Measurements from ENCODE around the gene PILRA.
A peak's percentile ranks its signal among the peaks of the same experiment; 100 is the strongest.
"Not testable (repeated sequence)": the region's sequence is repeated elsewhere in the genome, so short reads cannot be mapped to it uniquely, and the experiment has no call there.

PILRA gene

DNA sequence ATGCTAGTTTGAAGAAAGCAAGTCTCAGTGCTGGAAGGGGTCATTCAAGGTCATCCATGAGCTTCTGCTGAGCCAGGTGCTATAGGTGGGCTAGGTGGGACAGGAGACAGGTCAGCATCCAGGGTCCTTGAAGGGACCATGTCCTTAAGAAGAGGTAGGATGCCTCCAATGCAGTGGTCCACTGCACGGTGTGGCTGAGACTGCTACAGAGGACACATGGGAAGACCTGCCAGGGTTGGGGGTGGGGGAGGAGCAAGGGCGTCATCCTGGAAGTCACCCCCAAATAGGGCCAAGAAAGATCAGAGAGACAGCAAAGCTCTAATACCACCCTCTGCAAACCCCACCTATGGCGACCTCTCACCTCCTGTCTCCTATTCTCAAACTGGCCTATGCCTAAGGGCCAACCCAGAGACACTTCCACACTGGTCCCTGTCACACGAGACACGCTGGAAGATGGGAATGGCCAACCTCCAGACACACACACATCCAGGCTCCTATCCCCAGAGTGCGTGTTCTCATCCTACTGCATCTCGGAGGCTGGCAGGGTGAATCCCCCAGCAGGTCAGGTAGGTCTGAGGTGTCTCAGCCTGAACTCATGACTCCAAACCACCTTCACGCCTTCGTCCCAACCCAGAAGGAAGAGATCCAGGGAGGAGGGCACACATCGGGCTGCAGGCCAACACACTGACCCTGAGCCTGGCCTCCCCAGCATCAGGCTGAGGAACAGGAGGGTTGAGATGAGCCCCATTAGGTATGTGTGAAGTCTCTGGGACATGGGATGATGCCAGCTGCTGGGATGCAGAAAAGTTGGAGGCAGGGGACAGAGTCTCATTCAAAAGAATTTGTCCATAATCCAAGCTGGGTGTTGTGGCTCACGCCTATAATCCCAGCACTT lies 68.6 kb downstream of the PILRA start:
- no peaks in the 10 kb centered on the region for H3K9me3 ChIP-seq (ENCODE audit: low read length)

DNA sequence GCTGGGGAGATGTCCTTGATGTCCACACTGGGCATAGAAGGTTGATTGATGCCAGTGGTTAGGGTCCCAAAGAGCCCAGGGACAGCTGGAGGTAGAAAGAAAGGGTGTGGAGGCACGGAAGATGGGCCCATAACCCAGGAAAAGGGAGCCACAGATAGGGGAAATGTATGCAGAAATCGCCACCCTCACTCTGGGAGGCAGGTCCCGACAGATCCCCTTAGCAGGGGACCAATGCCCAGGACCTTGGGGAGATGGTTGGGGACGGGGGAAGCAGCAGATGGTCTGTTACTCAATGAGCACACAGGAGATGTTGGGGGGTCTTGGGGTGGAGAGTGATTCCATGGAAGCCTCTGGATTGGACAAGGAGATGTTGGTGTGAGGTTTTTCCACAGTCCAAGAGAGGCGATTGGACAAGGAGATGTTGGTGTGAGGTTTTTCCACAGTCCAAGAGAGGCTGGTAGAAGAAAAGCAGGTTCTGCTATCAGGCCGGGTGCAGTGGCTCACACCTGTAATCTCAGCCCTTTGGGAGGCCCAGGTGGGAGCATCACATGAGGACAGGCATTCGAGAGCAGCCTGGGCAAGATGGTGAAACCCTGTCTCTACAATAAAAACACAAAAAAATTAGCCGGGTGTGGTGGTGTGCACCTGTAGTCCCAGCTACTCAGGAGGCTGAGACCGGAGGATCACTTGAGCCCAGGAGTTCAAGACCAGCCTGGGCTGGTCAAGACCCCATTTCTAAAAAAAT lies 70.0 kb downstream of the PILRA start:
- H2AFZ ChIP-seq (ENCODE audit: low read depth, low read length): no peak overlapping the region

More for the DNA sequence above, 68.6 kb downstream of the PILRA start:
- no peaks in the 10 kb centered on the region for H3K36me3 ChIP-seq (ENCODE audit: insufficient read depth, low read length)
- H3K27me3 ChIP-seq (ENCODE audit: insufficient read depth, low read length): no peaks in the 10 kb centered on the region
- no peak overlapping the region for H3K4me3 ChIP-seq (ENCODE audit: low read length)
- H2AFZ ChIP-seq (ENCODE audit: low read depth, low read length): no peak overlapping the region
- H3K4me1 ChIP-seq (ENCODE audit: insufficient read depth, low read length): peaks cover 18% of the 10 kb centered on the region

DNA sequence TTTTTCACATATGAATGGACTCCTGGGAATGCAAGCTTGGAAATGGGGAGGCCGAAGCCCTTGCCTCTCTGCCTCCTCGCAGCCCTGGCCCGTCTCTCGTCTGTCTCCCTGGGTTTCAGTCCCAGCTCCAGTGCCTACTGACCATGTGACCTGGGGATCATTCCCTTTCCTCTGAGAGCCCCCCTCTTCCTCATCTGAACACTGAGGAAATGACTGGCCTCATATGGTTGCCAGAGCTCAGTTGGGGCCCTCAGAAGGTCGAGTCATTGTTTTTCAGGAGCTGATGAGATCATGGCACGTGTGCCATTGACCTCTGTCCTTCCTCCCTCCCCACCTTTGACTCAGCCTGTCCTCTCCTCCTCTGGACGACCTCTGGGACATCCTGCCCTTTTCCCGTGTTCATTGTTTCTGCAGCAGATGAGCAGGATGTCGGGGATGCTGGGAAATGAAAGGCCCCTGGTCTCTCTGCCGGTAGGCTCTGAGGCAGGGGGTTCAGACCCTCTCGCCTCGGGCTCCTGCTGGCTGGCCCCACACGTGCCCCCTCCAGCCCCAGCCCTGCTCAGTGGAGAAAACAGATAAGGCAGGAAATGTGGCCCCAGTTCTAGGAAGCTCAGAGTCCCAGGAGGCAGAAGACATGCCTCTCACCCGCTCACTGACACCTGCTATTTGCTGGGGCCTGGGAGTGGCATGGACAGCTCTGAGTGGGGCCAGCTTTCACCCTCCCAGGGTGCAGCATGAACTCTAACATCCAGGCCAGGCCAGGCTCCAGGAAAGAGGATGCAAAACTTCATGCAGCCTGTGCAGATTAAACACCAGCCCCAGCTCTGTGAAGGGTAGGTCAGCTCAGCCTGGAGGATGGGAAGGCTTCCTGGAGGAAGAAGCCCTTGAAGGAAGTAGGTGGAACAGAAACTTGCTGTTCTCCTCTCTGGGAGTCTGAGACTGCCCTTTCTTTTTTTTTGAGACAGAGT lies 71.3 kb downstream of the PILRA start:
- H3K27me3 ChIP-seq (ENCODE audit: insufficient read depth, low read length): no peaks in the 10 kb centered on the region

More for the DNA sequence above, 70.0 kb downstream of the PILRA start:
- peaks cover 18% of the 10 kb centered on the region for H3K4me1 ChIP-seq (ENCODE audit: insufficient read depth, low read length)
- no peaks in the 10 kb centered on the region for H3K36me3 ChIP-seq (ENCODE audit: insufficient read depth, low read length)
- H3K27me3 ChIP-seq (ENCODE audit: insufficient read depth, low read length): no peaks in the 10 kb centered on the region
- H3K9me3 ChIP-seq (ENCODE audit: low read length): no peaks in the 10 kb centered on the region
- H3K4me3 ChIP-seq (ENCODE audit: low read length): no peak overlapping the region

DNA sequence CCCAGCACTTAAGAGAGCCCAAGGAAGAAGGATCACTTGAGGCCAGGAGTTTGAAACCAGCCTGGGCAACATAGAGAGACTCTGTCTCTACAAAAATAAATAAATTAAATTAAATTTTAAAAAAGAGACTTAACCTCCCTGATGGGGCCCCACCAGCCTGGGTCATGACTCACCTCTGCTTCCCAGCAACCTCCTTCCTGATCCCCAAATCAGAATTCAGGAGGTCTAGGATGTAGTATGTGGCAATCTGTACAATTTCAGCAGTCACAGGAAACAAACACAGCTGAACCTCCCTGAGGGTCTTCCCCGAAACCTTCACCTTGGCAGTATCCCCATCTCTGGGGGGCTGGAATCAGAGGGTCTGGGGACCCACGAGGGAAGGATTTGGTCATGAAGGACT lies 72.8 kb downstream of the PILRA start:
- Histone ChIP-seq H2AFZ (ENCODE audit: low read depth, low read length) (no peak overlapping the region), H3K36me3 (ENCODE audit: insufficient read depth, low read length) (no peaks in the 10 kb centered on the region), H3K4me1 (ENCODE audit: insufficient read depth, low read length) (peaks cover 18% of the 10 kb centered on the region), H3K9me3 (ENCODE audit: low read length) (no peaks in the 10 kb centered on the region), H3K27me3 (ENCODE audit: insufficient read depth, low read length) (no peaks in the 10 kb centered on the region), H3K4me3 (ENCODE audit: low read length) (no peak overlapping the region)

More for the DNA sequence above, 71.3 kb downstream of the PILRA start:
- H3K9me3 ChIP-seq (ENCODE audit: low read length): no peaks in the 10 kb centered on the region
- no peak overlapping the region for H3K4me3 ChIP-seq (ENCODE audit: low read length)
- peak overlapping the region; percentile 37 for H2AFZ ChIP-seq (ENCODE audit: low read depth, low read length)
- peaks cover 18% of the 10 kb centered on the region for H3K4me1 ChIP-seq (ENCODE audit: insufficient read depth, low read length)
- H3K36me3 ChIP-seq (ENCODE audit: insufficient read depth, low read length): no peaks in the 10 kb centered on the region

DNA sequence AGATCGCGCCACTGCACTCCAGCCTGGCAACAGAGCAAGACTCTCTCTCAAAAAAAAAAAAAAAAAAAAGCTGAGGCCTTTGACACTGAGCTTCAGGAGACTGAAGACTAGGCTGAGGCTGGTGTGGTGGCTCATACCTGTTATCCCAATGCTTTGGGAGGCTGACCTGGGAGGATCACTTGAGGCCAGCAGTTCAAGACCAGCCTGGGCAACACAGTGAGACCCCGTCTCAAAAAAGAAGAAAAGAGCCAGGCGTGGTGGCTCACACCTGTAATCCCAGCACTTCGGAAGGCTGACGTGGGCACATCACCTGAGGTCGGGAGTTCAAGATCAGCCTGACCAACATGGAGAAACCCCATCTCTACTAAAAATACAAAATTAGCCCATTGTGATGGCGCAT lies 74.1 kb downstream of the PILRA start:
- not testable (repeated sequence) for H3K9me3 ChIP-seq (ENCODE audit: low read length); H3K27me3 ChIP-seq (ENCODE audit: insufficient read depth, low read length); H3K36me3 ChIP-seq (ENCODE audit: insufficient read depth, low read length); H2AFZ ChIP-seq (ENCODE audit: low read depth, low read length); H3K4me3 ChIP-seq (ENCODE audit: low read length)
- H3K4me1 ChIP-seq (ENCODE audit: insufficient read depth, low read length): peaks cover 18% of the 10 kb centered on the region

DNA sequence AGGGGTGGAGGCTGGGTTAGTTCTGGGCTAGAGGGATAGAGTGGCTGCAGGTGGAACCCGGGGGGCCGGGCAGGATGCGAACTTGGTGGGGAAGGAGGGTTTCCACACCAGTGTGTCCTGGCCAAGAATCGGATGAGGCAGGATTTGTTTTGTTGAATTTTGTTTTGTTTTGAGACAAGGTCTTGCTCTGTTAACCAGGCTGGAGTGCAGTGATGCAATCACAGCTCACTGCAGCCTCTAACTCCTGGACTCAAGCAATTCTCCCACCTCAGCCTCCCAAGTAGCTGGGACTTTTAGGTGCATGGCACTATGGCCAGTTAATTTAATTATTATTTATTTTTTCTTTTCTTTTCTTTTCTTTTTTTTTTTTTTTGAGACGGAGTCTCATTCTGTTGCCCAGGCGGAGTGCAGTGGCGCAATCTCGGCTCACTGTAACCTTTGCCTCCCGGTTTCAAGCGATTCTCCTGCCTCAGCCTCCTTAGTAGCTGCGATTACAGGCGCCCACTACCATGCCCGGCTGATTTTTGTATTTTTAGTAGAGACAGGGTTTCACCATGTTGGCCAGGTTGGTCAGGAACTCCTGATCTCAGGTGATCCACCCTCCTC lies 76.0 kb downstream of the PILRA start:
- Histone ChIP-seq H3K4me3 (ENCODE audit: low read length) (no peak overlapping the region), H3K9me3 (ENCODE audit: low read length) (no peaks in the 10 kb centered on the region), H2AFZ (ENCODE audit: low read depth, low read length) (no peak overlapping the region), H3K4me1 (ENCODE audit: insufficient read depth, low read length) (peaks cover 15% of the 10 kb centered on the region), H3K36me3 (ENCODE audit: insufficient read depth, low read length) (no peaks in the 10 kb centered on the region), H3K27me3 (ENCODE audit: insufficient read depth, low read length) (no peaks in the 10 kb centered on the region)

Measured in neuron (in vitro differentiated cells).